Measurements from ENCODE around the gene TMC5. TPM values are rescaled to one million over a fixed set of nuclear protein-coding genes. Genes with fewer than 3 reads are reported as not detected.

Gene TMC5
- polyA plus RNA-seq, 1 of the 3 experiments (the other 2 are of a cell fraction): not detected

DNA sequence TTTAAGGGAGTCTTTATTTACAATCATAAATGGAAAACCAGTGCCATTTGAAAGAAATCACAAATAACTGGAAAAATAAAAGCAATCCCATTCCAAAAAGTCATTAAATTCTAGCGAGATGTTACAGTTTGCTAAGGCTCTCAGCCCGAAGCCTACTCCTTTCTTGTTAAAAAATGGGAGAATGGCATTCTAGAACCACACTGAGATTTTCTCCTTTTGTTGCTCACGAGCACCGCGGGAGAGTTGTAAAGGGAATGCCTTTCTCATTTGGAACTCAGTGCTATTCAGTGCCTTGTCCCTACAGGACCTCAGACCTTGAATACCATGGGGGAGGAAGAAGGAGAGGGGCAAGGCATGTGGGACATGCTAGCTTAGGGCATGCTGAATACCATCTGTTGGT, 67.9 kb downstream of the TMC5 start (continued):
- TF ChIP-seq REST (IDR thresholded peaks at IDR 0.05; ENCODE audit: low read depth, low read length): no peak
- no peak for TF ChIP-seq GATA2 (CRISPR knock-in tag; IDR thresholded peaks at IDR 0.05)
- no peak for TF ChIP-seq FOXM1 (IDR thresholded peaks at IDR 0.05; ENCODE audit: low read depth)
- no peak for TF ChIP-seq GABPA (IDR thresholded peaks at IDR 0.05; ENCODE audit: low read depth)
- no peak for TF ChIP-seq RXRA (IDR thresholded peaks at IDR 0.05; ENCODE audit: borderline replicate concordance, low read depth)
- TF ChIP-seq JUND (IDR thresholded peaks at IDR 0.05): no peak
- no peak for TF ChIP-seq POLR2AphosphoS5 (IDR thresholded peaks at IDR 0.05; ENCODE audit: low read depth, low read length)

DNA sequence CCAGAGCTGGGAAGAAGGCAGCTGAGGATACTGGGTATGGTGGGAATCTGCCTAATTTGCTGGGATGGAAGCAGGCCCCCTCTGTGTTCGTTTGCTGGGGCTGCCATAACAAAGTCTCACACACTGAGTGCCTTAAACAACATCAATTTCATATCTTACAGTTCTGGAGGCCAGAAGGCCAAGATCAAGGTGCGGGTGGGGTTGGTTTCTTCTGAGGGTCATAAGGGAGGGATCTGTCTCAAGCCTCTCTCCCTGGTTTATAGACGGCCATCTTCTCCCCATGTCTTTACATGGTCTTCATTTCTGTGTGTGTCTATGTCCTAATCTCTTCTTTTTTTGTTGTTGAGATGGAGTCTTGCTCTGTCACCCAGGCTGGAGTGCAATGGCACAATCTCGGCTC, 68.4 kb downstream of the TMC5 start:
- CTCF ChIA-PET: no interaction called here
- no peaks in the 10 kb centered on the region for H4K20me1 ChIP-seq (ENCODE audit: insufficient read depth)
- no peak for TF ChIP-seq USF1 (IDR thresholded peaks at IDR 0.05; ENCODE audit: borderline replicate concordance, low read depth)
- no peak for TF ChIP-seq TCF12 (IDR thresholded peaks at IDR 0.05)
- no peak for TF ChIP-seq GATA2 (CRISPR knock-in tag; IDR thresholded peaks at IDR 0.05)
- TF ChIP-seq RCOR1 (IDR thresholded peaks at IDR 0.05; ENCODE audit: low read length): no peak
- TF ChIP-seq RXRA (IDR thresholded peaks at IDR 0.05; ENCODE audit: borderline replicate concordance, low read depth): no peak
- TF ChIP-seq, protein P1, sequence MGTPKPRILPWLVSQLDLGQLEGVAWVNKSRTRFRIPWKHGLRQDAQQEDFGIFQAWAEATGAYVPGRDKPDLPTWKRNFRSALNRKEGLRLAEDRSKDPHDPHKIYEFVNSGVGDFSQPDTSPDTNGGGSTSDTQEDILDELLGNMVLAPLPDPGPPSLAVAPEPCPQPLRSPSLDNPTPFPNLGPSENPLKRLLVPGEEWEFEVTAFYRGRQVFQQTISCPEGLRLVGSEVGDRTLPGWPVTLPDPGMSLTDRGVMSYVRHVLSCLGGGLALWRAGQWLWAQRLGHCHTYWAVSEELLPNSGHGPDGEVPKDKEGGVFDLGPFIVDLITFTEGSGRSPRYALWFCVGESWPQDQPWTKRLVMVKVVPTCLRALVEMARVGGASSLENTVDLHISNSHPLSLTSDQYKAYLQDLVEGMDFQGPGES (IDR thresholded peaks at IDR 0.05; ENCODE audit: low read depth, low read length): no peak
- TF ChIP-seq MAX (IDR thresholded peaks at IDR 0.05; ENCODE audit: low read depth): no peak
- no peak for TF ChIP-seq JUND (IDR thresholded peaks at IDR 0.05)
- TF ChIP-seq, protein P2, sequence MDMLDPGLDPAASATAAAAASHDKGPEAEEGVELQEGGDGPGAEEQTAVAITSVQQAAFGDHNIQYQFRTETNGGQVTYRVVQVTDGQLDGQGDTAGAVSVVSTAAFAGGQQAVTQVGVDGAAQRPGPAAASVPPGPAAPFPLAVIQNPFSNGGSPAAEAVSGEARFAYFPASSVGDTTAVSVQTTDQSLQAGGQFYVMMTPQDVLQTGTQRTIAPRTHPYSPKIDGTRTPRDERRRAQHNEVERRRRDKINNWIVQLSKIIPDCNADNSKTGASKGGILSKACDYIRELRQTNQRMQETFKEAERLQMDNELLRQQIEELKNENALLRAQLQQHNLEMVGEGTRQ (IDR thresholded peaks at IDR 0.05; ENCODE audit: borderline replicate concordance, low read depth, low read length): no peak
- no peak for TF ChIP-seq REST (IDR thresholded peaks at IDR 0.05; ENCODE audit: low read depth, low read length)
- TF ChIP-seq TEAD4 (IDR thresholded peaks at IDR 0.05; ENCODE audit: borderline replicate concordance, insufficient read depth): no peak
- no peak for TF ChIP-seq FOSL2 (IDR thresholded peaks at IDR 0.05; ENCODE audit: borderline replicate concordance, low read depth)
- TF ChIP-seq CHD2 (IDR thresholded peaks at IDR 0.05; ENCODE audit: low read length, partially characterized antibody): no peak
- no peak for TF ChIP-seq CTCF (IDR thresholded peaks at IDR 0.05)
- TF ChIP-seq FOXJ3 (CRISPR knock-in tag; IDR thresholded peaks at IDR 0.05): no peak
- no peak for TF ChIP-seq EP300 (IDR thresholded peaks at IDR 0.05; ENCODE audit: borderline replicate concordance in 1 of 2, low read depth in 1 of 2, low read length in 1 of 2)
- TF ChIP-seq ELF1 (IDR thresholded peaks at IDR 0.05): no peak

More for the DNA sequence above, 68.4 kb downstream of the TMC5 start:
- no peaks in the 10 kb centered on the region for H3K27me3 ChIP-seq (ENCODE audit: insufficient read depth)
- no peak overlapping the region for H3K4me2 ChIP-seq
- no peak overlapping the region for H3K9ac ChIP-seq
- H3K9me3 ChIP-seq: no peaks in the 10 kb centered on the region
- no peak overlapping the region for H3K4me3 ChIP-seq (ENCODE audit: low read depth in 2 of 2, low read length in 1 of 2)
- H2AFZ ChIP-seq (ENCODE audit: low read depth): no peak overlapping the region
- no peaks in the 10 kb centered on the region for H3K4me1 ChIP-seq (ENCODE audit: control insufficient read depth in 1 of 2, insufficient read depth in 2 of 2, low read depth in 1 of 2, low read length in 1 of 2)
- POLR2A ChIA-PET: no interaction called here
- no peaks in the 10 kb centered on the region for H3K36me3 ChIP-seq (replicated peaks in 1 of 2; ENCODE audit: control insufficient read depth in 1 of 2, insufficient read depth in 2 of 2, low read length in 1 of 2)
- 65% methylated on average over 4 of the region's 4 CpGs for WGBS (ENCODE audit: low lambda C conversion rate)
- H3K27ac ChIP-seq (ENCODE audit: low read depth in 2 of 2, low read length in 1 of 2): no peak overlapping the region
- H3F3A ChIP-seq (replicated peaks; ENCODE audit: insufficient read depth): no peaks in the 10 kb centered on the region
- H3K79me2 ChIP-seq (ENCODE audit: insufficient read depth): no peaks in the 10 kb centered on the region
- no peaks in the 10 kb centered on the region for H3K9me2 ChIP-seq
- DNase-seq: no peak

All from SK-N-SH (cell line).